Stimulated activated memory B cell treated with anti-CD40 and anti-IgM and Interleukin-4, amounts not matched to agents 10 μg/mL and 1 μg/mL and 100 μg/mL, for 72 hours (primary cell): Measurements from ENCODE around the gene SNAPC4.
"Not testable (repeated sequence)": the region's sequence is repeated elsewhere in the genome, so short reads cannot be mapped to it uniquely, and the experiment has no call there.

Experiments used
- ATAC-seq: fragments of 150-1000 bp; cut with Tn5 transposase; 2 replicates; pipeline ENCODE4 v1.10.0; 2021
- H3K27ac Mint-ChIP-seq: one replicate; pipeline ENCODE4 v1.8.0; 2022; ENCODE audit warnings: mild to moderate bottlenecking, mixed read lengths
- H3K27me3 Mint-ChIP-seq: one replicate; pipeline ENCODE4 v1.8.0; 2022; ENCODE audit warnings: mixed read lengths
- H3K36me3 Mint-ChIP-seq: one replicate; pipeline ENCODE4 v1.8.0; 2022; ENCODE audit warnings: mixed read lengths
- H3K4me1 Mint-ChIP-seq: one replicate; pipeline ENCODE4 v1.8.0; 2022; ENCODE audit warnings: mixed read lengths
- H3K4me3 Mint-ChIP-seq: one replicate; pipeline ENCODE4 v1.8.0; 2022; ENCODE audit warnings: mild to moderate bottlenecking, moderate library complexity, mixed read lengths
- H3K9me3 Mint-ChIP-seq: one replicate; pipeline ENCODE4 v1.8.0; 2022; ENCODE audit warnings: mixed read lengths

SNAPC4 gene

DNA sequence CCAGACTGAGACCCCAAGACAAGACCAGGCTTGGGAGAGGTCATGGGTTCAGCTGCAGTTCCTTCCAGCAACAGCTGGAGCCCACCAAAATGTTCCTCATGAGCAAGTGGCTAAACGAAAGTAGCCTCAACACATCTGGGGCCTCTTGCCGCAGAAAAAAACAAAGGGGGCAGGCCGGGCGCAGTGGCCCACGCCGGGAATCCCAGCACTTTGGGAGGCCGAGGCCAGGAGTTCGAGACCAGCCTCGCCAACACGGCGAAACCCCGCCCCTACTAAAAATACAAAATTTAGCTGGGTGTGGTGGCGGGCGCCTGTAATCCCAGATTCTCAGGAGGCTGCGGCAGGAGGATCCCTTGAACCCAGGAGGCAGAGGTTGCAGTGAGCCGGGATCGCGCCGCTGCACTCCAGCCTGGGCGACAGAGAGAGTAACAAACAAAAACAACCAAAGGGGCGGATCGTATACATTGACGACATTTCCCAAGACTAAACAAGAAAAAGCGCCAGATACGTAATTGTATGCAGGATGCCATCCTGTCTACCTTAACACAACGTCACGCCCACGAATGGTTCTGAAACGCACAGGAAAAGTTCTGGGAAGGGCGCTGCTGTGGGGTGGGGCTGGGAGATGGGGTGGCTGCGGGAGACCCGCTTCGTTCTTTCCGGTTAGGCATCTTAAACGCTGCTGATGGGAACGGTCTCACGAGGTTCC is 38.0 kb upstream of the SNAPC4 start:
- Mint-ChIP-seq H3K36me3 (peaks cover 18% of the 10 kb centered on the region), H3K9me3 (no peaks in the 10 kb centered on the region), H3K27me3 (no peaks in the 10 kb centered on the region), H3K27ac (peak overlapping the region; percentile 64), H3K4me1 (peaks cover 29% of the 10 kb centered on the region), H3K4me3 (peak overlapping the region; percentile 78)
- no peak for ATAC-seq

DNA sequence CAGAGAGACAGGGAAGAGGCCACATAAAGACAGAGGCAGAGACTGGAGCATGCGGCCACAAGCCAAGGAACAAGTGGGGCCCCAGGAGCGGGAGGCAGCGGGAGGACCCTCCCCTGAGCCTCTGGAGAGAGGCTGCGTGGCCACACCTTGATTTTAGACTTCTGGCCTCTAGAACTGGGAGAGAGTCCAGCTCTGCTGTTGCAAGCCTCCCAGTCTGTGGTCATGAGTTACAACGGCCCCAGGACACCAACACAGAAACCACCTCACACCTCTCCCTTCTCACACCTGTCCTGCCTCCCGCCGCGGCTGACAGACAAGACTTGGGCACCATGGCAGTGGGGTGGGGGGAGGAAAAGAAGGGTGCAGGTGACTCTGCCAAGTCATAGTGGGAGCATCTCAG is 37.5 kb upstream of the SNAPC4 start:
- Mint-ChIP-seq H3K9me3 (no peaks in the 10 kb centered on the region), H3K4me3 (peak overlapping the region; percentile 78), H3K36me3 (peaks cover 13% of the 10 kb centered on the region), H3K27ac (peak overlapping the region; percentile 64), H3K27me3 (no peaks in the 10 kb centered on the region), H3K4me1 (peaks cover 29% of the 10 kb centered on the region)
- no peak for ATAC-seq

DNA sequence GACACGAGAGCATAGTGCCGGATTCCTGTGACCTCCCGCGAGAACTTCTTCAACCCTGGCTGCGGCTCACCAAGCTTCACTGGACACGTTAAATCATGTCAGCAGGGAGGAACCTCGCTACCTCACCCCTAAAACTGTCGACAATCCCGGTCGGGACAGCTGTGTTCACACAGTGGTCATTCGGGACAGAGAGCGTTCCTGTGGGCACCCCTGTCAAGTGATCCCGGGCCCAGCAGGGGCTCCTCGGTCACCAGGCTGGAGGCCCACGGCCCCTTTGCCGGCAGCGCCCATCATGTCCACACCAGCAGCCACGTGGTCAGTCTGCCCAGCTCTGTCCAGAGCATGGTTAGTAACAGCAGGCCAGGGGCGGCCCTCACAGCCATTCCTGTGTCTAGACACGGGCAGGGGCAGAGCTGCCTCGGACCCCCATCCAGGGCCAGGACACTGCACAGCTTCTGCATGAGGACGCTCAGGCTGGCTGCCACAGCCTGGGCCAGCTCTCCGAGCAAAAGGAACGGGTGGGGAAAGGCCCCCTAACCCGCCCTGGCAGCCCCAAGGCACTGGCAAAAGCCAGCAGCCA is 36.2 kb upstream of the SNAPC4 start:
- Mint-ChIP-seq H3K4me1 (peaks cover 29% of the 10 kb centered on the region), H3K27ac (no peak overlapping the region), H3K9me3 (no peaks in the 10 kb centered on the region), H3K27me3 (no peaks in the 10 kb centered on the region), H3K4me3 (no peak overlapping the region), H3K36me3 (peaks cover 3% of the 10 kb centered on the region)
- no peak for ATAC-seq

DNA sequence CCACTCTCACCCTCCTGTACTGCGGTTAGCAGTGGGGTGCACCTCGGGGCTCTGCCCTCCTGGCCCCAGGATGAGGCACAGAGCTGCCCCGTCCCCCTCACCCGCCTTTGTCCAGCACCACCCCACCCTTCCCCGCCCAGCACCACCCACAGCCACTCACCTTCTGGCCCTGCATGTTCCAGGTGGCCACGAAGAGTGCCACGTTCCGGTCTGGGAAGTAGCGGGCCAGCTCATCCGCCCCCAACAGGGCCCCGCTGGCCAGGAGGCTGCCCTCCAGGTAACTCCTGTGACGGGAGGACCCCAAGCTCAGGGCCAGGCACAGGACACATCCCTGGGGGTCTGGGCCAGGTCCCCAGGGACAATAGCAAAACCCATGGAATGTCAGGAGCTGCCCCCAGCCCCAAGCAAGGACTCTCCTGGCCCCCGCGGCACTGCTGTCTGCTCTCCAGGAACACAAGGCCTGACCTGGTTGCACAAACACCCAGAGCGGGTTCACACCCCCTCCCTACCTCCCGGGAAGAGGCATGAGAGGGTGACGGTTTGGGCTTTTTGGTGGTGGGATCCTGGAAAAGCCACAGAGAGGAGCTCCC is 34.7 kb upstream of the SNAPC4 start:
- Mint-ChIP-seq H3K27ac (no peak overlapping the region), H3K36me3 (peaks cover 5% of the 10 kb centered on the region), H3K4me1 (peaks cover 29% of the 10 kb centered on the region), H3K27me3 (no peaks in the 10 kb centered on the region), H3K9me3 (no peaks in the 10 kb centered on the region), H3K4me3 (no peak overlapping the region)
- no peak for ATAC-seq

DNA sequence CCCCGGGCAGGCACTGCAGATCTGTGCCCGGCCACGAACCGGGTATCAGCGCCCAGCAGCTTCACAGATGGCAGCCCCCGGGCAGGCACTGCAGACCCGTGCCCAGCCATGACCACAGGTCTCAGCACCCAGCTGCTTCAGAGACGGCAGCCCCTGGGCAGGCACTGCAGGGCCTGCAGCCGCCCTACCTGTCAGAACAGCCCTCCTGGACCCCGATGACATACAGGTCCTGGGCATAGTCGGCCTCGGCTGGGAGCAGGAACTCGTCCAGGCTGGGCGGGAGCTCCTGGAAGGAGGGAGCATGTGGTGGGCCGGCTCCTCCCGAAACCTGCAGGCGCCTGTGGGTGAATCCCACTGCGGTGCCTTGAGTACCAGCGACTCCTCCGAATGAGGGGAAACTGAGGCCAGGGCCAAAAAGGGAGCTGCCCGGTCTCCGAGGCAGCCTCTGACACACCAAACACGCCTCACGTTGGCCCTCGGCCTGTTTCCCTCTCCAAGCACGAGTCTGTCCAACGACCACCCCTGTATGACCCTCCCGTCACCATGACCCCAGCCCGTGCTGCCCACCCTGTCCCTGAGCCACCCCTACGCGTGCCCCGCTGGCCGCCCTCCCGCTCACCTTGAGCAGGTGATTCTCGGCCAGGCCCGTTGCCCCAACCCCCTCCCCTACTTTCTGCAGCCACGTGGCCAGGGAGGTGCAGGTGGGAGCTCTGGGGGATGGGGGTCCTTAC is 34.0 kb upstream of the SNAPC4 start:
- no peak overlapping the region for H3K4me3 Mint-ChIP-seq
- no peak for ATAC-seq
- no peaks in the 10 kb centered on the region for H3K27me3 Mint-ChIP-seq
- peaks cover 5% of the 10 kb centered on the region for H3K36me3 Mint-ChIP-seq
- H3K27ac Mint-ChIP-seq = no peak overlapping the region
- peaks cover 29% of the 10 kb centered on the region for H3K4me1 Mint-ChIP-seq
- H3K9me3 Mint-ChIP-seq = no peaks in the 10 kb centered on the region

DNA sequence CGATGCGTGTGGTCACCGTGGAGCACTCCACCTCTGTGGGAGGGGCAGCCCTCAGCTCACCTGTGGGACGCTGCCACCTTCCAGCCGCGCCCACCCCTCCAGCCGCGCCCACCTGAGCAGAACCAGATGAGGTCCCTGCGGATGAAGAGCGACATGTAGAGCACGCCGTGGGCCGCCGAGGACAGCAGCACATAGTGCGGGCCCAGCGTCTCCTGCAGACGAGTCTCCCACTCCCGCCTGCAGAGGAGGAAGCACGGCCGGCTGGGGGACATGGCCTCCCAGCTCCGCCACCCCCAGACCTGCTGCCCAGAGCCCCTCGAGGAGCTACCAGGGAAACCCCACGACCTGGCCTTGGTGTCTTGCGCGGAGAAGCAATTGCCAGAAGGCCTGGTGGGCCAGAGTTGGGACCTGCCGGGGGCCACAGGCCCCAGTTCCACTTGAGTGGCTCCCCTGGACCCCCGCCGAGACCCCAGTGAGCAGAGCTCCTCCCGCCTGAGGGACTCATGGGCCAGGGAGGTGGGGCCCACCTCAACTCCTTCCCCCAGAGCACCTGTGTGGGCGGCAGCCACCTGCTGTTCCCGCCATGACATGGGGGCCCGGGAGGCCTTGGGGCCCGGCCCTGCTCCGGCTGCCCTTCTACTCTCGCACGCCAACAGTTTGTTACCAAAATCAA is 33.2 kb upstream of the SNAPC4 start:
- H3K4me1 Mint-ChIP-seq = peaks cover 26% of the 10 kb centered on the region
- H3K27ac Mint-ChIP-seq = no peak overlapping the region
- ATAC-seq = no peak
- H3K36me3 Mint-ChIP-seq = peaks cover 5% of the 10 kb centered on the region
- H3K9me3 Mint-ChIP-seq = no peaks in the 10 kb centered on the region
- H3K4me3 Mint-ChIP-seq = no peak overlapping the region
- H3K27me3 Mint-ChIP-seq = no peaks in the 10 kb centered on the region

GRCh38 chr9:136432591-136432990 is 32.6 kb upstream of the SNAPC4 start:
- Mint-ChIP-seq H3K4me3 (no peak overlapping the region), H3K4me1 (peaks cover 20% of the 10 kb centered on the region), H3K9me3 (no peaks in the 10 kb centered on the region), H3K36me3 (peaks cover 5% of the 10 kb centered on the region), H3K27me3 (no peaks in the 10 kb centered on the region), H3K27ac (no peak overlapping the region)
- no peak for ATAC-seq

DNA sequence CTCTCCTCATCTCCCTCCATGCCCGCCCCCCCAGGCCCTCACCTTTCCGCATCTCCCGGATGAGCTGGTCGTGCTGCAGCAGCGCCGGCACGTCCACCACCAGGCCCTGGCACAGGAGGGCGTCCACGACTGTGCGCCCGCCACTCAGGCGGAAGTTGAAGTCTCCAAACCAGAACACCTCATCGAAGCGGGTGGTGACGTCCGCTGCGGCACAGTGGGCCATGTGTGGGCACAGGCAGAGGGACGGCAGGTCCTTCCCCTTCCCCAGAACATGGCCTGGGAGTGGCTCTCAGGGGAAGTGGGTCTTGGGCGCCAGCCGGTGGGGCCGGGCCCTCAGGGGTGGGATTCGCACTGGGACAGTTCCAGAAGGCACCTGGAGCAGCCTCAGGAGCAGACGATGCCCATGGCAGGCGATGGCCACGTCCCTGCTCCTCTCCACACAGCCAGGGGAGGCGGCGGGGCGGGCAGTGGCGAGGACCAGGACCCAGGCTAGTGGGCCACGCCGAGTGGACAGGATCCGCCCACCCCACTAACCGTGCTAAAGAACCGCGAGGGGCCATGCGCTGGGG is 31.9 kb upstream of the SNAPC4 start:
- no peak for ATAC-seq
- no peak overlapping the region for H3K27ac Mint-ChIP-seq
- H3K4me3 Mint-ChIP-seq = no peak overlapping the region
- H3K4me1 Mint-ChIP-seq = peaks cover 13% of the 10 kb centered on the region
- no peaks in the 10 kb centered on the region for H3K27me3 Mint-ChIP-seq
- no peaks in the 10 kb centered on the region for H3K9me3 Mint-ChIP-seq
- H3K36me3 Mint-ChIP-seq = peaks cover 5% of the 10 kb centered on the region

GRCh38 chr9:136430588-136431234 is 30.7 kb upstream of the SNAPC4 start:
- no peaks in the 10 kb centered on the region for H3K9me3 Mint-ChIP-seq
- H3K36me3 Mint-ChIP-seq = peaks cover 6% of the 10 kb centered on the region
- no peak overlapping the region for H3K4me3 Mint-ChIP-seq
- ATAC-seq = no peak
- peaks cover 1% of the 10 kb centered on the region for H3K4me1 Mint-ChIP-seq
- no peaks in the 10 kb centered on the region for H3K27me3 Mint-ChIP-seq
- no peak overlapping the region for H3K27ac Mint-ChIP-seq

DNA sequence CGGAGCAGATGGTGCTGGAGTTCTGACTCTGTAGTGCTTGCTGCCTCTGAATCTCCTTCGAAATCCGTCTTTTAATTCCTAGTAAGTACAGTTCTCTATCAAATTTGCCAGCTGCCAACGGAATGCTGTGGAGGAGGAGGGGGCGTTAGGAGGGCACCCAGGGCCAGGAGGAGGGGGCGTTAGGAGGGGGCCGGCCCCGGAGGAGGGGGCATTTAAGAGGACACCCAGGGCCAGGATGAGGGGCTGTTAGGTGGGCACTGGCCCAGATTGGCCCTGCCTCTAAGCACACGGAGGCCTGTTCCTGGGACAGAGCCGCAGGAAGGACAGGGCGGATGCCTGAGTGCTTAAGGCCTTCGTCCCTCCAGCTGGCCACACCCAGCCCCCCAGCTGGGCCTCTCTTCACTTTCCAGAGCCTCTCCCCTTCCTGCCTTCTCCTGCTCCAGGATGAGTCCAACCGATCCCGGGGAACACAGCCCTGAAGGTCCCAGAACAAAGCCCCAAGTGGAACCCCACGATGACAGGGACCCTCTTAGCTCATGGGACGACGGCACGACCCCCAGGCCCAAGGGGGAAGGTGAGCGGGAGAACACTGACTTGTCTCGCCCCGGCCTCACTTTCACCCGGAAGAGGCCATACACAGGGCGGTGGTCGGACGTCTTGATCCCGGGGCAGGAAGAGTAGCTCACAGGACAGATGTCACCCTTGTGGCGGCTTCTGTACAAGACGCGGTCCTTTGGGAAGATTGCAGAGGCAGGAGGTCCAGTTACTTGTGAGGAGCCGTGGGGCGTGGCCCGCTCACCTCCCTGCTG is 29.9 kb upstream of the SNAPC4 start:
- Mint-ChIP-seq H3K9me3 (no peaks in the 10 kb centered on the region), H3K27me3 (no peaks in the 10 kb centered on the region), H3K4me1 (no peaks in the 10 kb centered on the region), H3K27ac (no peak overlapping the region), H3K4me3 (no peak overlapping the region), H3K36me3 (peaks cover 14% of the 10 kb centered on the region)
- no peak for ATAC-seq

DNA sequence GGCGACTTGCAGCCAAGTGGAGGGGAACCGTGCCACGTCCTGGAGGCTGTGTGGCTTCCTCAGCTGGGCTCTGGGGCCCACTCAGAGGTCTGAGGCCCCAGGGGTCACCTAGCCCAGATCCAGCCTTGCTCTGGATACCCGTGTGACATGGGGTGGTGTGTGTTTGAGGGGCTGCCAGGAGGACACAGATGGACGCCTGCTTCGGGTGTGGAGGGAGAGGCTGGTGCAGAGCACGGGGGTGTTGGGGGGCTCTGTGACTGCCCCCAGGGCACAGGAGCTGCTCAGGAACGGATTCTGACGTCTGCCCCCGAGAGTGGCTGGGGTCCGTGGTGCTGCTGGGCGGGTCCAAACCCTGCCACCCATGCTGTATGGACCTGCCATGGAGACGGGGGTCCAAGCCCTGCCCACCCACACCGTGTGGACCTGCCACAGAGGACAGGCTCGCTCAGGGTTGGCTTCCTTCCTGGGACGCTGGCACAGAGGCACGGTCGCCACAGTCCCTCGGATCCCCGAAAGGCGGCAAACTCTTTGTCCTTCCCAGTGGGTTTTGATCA is 29.2 kb upstream of the SNAPC4 start:
- Mint-ChIP-seq H3K9me3 (no peaks in the 10 kb centered on the region), H3K36me3 (peaks cover 15% of the 10 kb centered on the region), H3K27ac (no peak overlapping the region), H3K4me1 (no peaks in the 10 kb centered on the region), H3K27me3 (no peaks in the 10 kb centered on the region), H3K4me3 (no peak overlapping the region)
- ATAC-seq = peak; percentile 20

DNA sequence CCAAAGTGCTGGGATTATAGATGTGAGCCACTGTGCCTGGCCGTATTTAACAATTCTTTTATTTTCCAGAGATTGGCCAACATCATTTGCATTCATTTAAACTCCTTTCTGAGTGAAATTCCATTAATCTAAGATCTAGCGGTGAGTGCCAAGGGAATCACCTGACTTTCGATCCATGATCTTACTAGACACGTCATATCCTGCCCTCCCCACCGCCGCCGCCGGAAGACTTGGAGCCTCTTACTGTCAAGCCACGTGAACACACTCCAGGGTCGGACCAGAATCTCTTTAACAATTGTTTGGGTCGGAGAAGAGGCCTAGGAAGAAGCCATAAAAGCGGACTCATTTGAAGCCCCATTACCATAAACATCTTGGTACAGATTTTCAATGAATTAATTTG is 26.8 kb upstream of the SNAPC4 start:
- Mint-ChIP-seq H3K27ac (no peak overlapping the region), H3K9me3 (no peaks in the 10 kb centered on the region), H3K4me1 (no peaks in the 10 kb centered on the region), H3K36me3 (peaks cover 32% of the 10 kb centered on the region), H3K27me3 (no peaks in the 10 kb centered on the region), H3K4me3 (no peak overlapping the region)
- ATAC-seq = no peak

GRCh38 chr9:136425367-136425766 is 25.4 kb upstream of the SNAPC4 start:
- not testable (repeated sequence) for H3K27ac Mint-ChIP-seq, H3K4me3 Mint-ChIP-seq, H3K9me3 Mint-ChIP-seq, H3K4me1 Mint-ChIP-seq, ATAC-seq, H3K27me3 Mint-ChIP-seq
- H3K36me3 Mint-ChIP-seq = peaks cover 38% of the 10 kb centered on the region
